NCI-H2171 (cell line): Measurements from ENCODE around the gene SNN.

ENCODE experiments used
- DNase-seq: peaks from one replicate; lab custom pipeline; 2025; lab: John Stamatoyannopoulos, UW

The SNN gene

GRCh38 chr16:11679941-11680911, 12.0 kb downstream of the SNN start:
- DNase-seq, result no peak

- DNase-seq, result no peak
These were observed 13.3 kb downstream of the SNN start for GRCh38 chr16:11681556-11681955.

- DNase-seq, result peak; percentile 38
These were observed 13.9 kb downstream of the SNN start for GRCh38 chr16:11681976-11682654.

- no peak for DNase-seq
These were observed 14.4 kb downstream of the SNN start for GRCh38 chr16:11682655-11683096.

- no peak for DNase-seq
These were observed 14.9 kb downstream of the SNN start for GRCh38 chr16:11683145-11683544.

GRCh38 chr16:11684231-11685025, 16.2 kb downstream of the SNN start:
- DNase-seq, result no peak

GRCh38 chr16:11685844-11686618, 17.8 kb downstream of the SNN start:
- no peak for DNase-seq

GRCh38 chr16:11686713-11687380, 18.6 kb downstream of the SNN start:
- no peak for DNase-seq

GRCh38 chr16:11687601-11688519, 19.6 kb downstream of the SNN start:
- peak; percentile 23 for DNase-seq

- DNase-seq, result no peak
These were observed 20.2 kb downstream of the SNN start for GRCh38 chr16:11688520-11688886.

- DNase-seq, result no peak
These were observed 21.0 kb downstream of the SNN start for GRCh38 chr16:11689031-11689840.

- no peak for DNase-seq
These were observed 23.0 kb downstream of the SNN start for GRCh38 chr16:11691235-11691634.

- no peak for DNase-seq
These were observed 23.5 kb downstream of the SNN start for GRCh38 chr16:11691771-11692170.

- DNase-seq, result no peak
These were observed 23.9 kb downstream of the SNN start for GRCh38 chr16:11692171-11692570.

GRCh38 chr16:11692651-11693050, 24.4 kb downstream of the SNN start:
- DNase-seq, result no peak

GRCh38 chr16:11696266-11697012, 28.2 kb downstream of the SNN start:
- DNase-seq, result no peak

- no peak for DNase-seq
These were observed 29.1 kb downstream of the SNN start for GRCh38 chr16:11697319-11697718.

- DNase-seq, result no peak
These were observed 30.0 kb downstream of the SNN start for GRCh38 chr16:11698271-11698689.
